OCI-LY3 (cell line): ENCODE results near the gene PCSK5.

ENCODE experiments used
- H2AFZ ChIP-seq: fragments of 200-600, 300-600 bp; shearing (Covaris generic); 2 replicates; pipeline ENCODE4 v1.6.0; 2014; ENCODE audit warnings: antibody characterized with exemption, low read depth, low read length
- H3K27ac ChIP-seq: fragments of 200-600, 300-600 bp; sonication (generic); 2 replicates; pipeline ENCODE4 v1.5.1; 2014; ENCODE audit warnings: mild to moderate bottlenecking, low read length, moderate library complexity, mixed read lengths
- H3K27me3 ChIP-seq: fragments of 200-600, 300-600 bp; sonication (generic); 2 replicates; pipeline ENCODE4 v1.6.1; 2014; ENCODE audit warnings: low read depth, low read length, mixed read lengths
- H3K36me3 ChIP-seq: fragments of 200-600, 300-600 bp; sonication (generic); replicated peaks from 2 replicates; pipeline ENCODE3; 2014; ENCODE audit warnings: low read depth, low read length, mixed read lengths
- H3K4me1 ChIP-seq: fragments of 300-600, 200-600 bp; sonication (generic); 2 replicates; pipeline ENCODE4 v1.6.1; 2014; ENCODE audit warnings: low read length, mixed read lengths
- H3K4me2 ChIP-seq: fragments of 200-600, 300-600 bp; sonication (generic); 2 replicates; pipeline ENCODE4 v1.6.1; 2014; ENCODE audit warnings: low read length, mixed read lengths
- H3K4me3 ChIP-seq: fragments of 300-600, 200-600 bp; sonication (generic); 2 replicates; pipeline ENCODE4 v1.5.1; 2014; ENCODE audit warnings: antibody characterized with exemption, mild to moderate bottlenecking, low read length, moderate library complexity
- H3K79me2 ChIP-seq: fragments of 300-600, 200-600 bp; shearing (Covaris generic); 2 replicates; pipeline ENCODE4 v1.6.1; 2014; ENCODE audit warnings: mild to moderate bottlenecking, low read length, mixed read lengths
- H3K9ac ChIP-seq: fragments of 300-600, 200-600 bp; shearing (Covaris generic); 2 replicates; pipeline ENCODE4 v1.6.0; 2014; ENCODE audit warnings: mild to moderate bottlenecking, low read length, moderate library complexity
- H3K9me3 ChIP-seq: fragments of 200-600, 300-600 bp; shearing (Covaris generic); 2 replicates; pipeline ENCODE4 v1.6.1; 2014; ENCODE audit warnings: low read length, mixed read lengths; ENCODE audit not compliant: insufficient read depth
- H4K20me1 ChIP-seq: fragments of 200-600, 300-600 bp; sonication (generic); 2 replicates; pipeline ENCODE4 v1.6.1; 2016; ENCODE audit warnings: low read length, mixed read lengths; ENCODE audit not compliant: insufficient read depth
- EZH2phosphoT487 ChIP-seq: fragments of 200-600 bp; shearing (Covaris generic); IDR thresholded peaks from 2 replicates; pipeline ENCODE4 v1.6.1; 2018; ENCODE audit warnings: antibody characterized with exemption, mixed run types, low read depth
- TF ChIP-seq, protein P1 (sequence below): fragments of 200-600, 300-600 bp; sonication (generic); IDR thresholded peaks from 2 replicates; pipeline ENCODE4 v1.5.1; 2014; ENCODE audit warnings: antibody characterized with exemption, low read length, low read depth

PCSK5 gene

DNA sequence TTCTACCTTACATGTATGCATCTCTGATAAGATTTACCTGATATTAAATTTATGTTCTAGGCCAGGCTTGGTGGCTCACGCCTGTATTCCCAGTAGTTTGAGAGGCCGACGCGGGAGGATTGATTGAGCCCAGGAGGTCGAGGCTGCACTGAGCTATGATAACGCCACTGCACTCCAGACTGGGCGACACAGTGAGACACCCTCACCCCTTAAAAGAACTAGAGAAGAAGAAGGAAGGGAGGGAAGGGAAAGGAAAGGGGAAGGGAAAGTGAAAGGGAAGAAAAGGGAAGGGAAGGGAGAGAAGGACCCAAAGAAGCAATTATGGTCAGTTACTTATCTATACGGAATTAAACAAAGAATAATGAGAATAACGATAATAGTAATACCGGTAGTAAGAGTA lies 504.9 kb downstream of the PCSK5 start:
- Histone ChIP-seq H3K9me3 (peaks cover 9% of the 10 kb centered on the region; the same call in 1 of the 2 replicates), H3K4me2 (peak overlapping the region; percentile 90), H3K27me3 (no peaks in the 10 kb centered on the region), H2AFZ (no peak overlapping the region), H3K9ac (0 out of 2 replicates have a peak overlapping the region, but pooled peaks have one; percentile 87), H3K36me3 (peaks cover 18% of the 10 kb centered on the region), H3K4me3 (peak overlapping the region; percentile 78), H3K79me2 (peaks cover 18% of the 10 kb centered on the region), H3K4me1 (peaks cover 14% of the 10 kb centered on the region), H3K27ac (no peak overlapping the region), H4K20me1 (no peaks in the 10 kb centered on the region)
- TF ChIP-seq EZH2phosphoT487: no peak
- TF ChIP-seq, protein P1, sequence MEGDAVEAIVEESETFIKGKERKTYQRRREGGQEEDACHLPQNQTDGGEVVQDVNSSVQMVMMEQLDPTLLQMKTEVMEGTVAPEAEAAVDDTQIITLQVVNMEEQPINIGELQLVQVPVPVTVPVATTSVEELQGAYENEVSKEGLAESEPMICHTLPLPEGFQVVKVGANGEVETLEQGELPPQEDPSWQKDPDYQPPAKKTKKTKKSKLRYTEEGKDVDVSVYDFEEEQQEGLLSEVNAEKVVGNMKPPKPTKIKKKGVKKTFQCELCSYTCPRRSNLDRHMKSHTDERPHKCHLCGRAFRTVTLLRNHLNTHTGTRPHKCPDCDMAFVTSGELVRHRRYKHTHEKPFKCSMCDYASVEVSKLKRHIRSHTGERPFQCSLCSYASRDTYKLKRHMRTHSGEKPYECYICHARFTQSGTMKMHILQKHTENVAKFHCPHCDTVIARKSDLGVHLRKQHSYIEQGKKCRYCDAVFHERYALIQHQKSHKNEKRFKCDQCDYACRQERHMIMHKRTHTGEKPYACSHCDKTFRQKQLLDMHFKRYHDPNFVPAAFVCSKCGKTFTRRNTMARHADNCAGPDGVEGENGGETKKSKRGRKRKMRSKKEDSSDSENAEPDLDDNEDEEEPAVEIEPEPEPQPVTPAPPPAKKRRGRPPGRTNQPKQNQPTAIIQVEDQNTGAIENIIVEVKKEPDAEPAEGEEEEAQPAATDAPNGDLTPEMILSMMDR: no peak

DNA sequence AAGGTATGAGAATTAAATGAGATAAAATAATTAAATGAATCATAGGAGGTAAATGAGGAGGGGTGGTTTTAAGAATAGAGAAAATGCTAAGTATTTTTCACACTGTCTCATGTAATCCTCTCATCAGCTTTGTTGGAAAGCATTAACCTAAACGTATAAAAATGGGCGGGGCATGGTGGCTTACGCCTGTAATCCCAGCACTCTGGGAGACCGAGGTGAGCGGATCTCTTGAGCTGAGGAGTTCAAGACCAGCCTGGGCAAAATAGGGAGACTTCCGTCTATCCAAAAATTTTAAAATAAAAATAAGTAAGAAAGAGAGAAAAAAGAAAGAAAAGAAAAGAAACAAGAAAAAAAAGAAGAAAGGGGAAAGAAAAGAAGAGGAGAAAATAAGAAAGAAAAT lies 505.7 kb downstream of the PCSK5 start:
- TF ChIP-seq, protein P1: no peak
- no peak for TF ChIP-seq EZH2phosphoT487
- no peaks in the 10 kb centered on the region for H4K20me1 ChIP-seq

DNA sequence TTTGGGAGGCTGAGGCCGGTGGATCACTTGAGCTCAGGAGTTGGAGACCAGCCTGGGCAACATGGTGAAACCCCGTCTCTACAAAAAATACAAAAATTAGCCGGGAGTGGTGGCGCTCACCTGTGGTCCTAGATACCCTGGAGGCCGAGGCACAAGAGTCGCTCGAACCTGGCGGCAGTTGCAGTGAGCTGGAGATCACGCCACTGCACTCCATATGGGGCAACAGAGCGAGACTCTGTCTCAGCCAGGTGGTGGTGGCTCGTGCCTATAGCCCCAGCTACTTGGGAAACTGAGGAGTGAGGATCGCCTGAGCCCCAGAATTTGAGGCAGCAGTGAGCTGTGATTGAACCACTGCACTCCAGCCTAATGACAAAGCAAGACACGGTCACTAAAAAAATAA lies 506.1 kb downstream of the PCSK5 start:
- Histone ChIP-seq H4K20me1 (no peaks in the 10 kb centered on the region), H3K79me2 (peaks cover 18% of the 10 kb centered on the region), H3K27ac (no peak overlapping the region), H3K9me3 (peaks cover 9% of the 10 kb centered on the region; the same call in 1 of the 2 replicates), H3K36me3 (peaks cover 14% of the 10 kb centered on the region), H3K4me2 (no peak overlapping the region), H3K9ac (no peak overlapping the region), H3K4me3 (no peak overlapping the region), H2AFZ (no peak overlapping the region), H3K27me3 (no peaks in the 10 kb centered on the region), H3K4me1 (peaks cover 16% of the 10 kb centered on the region)
- TF ChIP-seq EZH2phosphoT487: no peak
- TF ChIP-seq, protein P1: no peak

More for the DNA sequence above, 505.7 kb downstream of the PCSK5 start:
- no peak overlapping the region for H3K4me2 ChIP-seq
- H3K36me3 ChIP-seq: peaks cover 15% of the 10 kb centered on the region
- peaks cover 18% of the 10 kb centered on the region for H3K79me2 ChIP-seq
- no peak overlapping the region for H3K4me3 ChIP-seq
- H3K27me3 ChIP-seq: no peaks in the 10 kb centered on the region
- H3K9ac ChIP-seq: no peak overlapping the region
- H3K27ac ChIP-seq: no peak overlapping the region
- H3K4me1 ChIP-seq: peaks cover 16% of the 10 kb centered on the region
- H2AFZ ChIP-seq: no peak overlapping the region
- H3K9me3 ChIP-seq: peaks cover 9% of the 10 kb centered on the region; the same call in 1 of the 2 replicates

DNA sequence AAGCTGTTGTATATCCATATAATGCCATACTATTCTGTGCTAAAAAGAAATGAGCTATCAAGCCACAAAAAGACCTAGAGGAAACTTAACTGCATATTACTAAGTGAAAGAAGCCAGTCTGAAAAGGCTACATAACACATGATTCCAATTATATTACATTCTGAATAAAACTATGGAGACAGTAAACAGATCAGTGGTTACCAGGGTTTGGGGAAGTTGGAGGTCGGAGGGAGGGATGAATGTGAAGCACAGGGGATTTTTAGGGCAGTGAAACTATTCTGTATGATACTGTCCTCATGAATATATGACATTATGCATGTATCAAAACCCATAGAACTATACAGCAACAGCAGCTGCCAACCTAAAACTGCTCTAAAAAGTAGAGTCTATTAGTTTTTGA lies 509.4 kb downstream of the PCSK5 start:
- Histone ChIP-seq H3K4me2 (no peak overlapping the region; the same call in 1 of the 2 replicates), H3K27ac (no peak overlapping the region), H3K27me3 (no peaks in the 10 kb centered on the region)

More for the DNA sequence above, 509.4 kb downstream of the PCSK5 start:
- Histone ChIP-seq H3K4me1 (peaks cover 29% of the 10 kb centered on the region), H3K9me3 (no peaks in the 10 kb centered on the region), H3K9ac (no peak overlapping the region), H4K20me1 (no peaks in the 10 kb centered on the region), H3K79me2 (no peaks in the 10 kb centered on the region), H3K36me3 (no peaks in the 10 kb centered on the region), H2AFZ (no peak overlapping the region), H3K4me3 (no peak overlapping the region)
- no peak for TF ChIP-seq EZH2phosphoT487
- TF ChIP-seq, protein P1: no peak
